HT-29 (cell line): Measurements from ENCODE around the gene UBXN2A. TPM values are rescaled to one million over a fixed set of nuclear protein-coding genes. Genes with fewer than 3 reads are reported as not detected.
"Not testable (repeated sequence)": the region's sequence is repeated elsewhere in the genome, so short reads cannot be mapped to it uniquely, and the experiment has no call there.

Experiments used
- DNase-seq: peaks from one replicate; pipeline ENCODE4 v3.0.0-alpha.2; 2015; ENCODE audit warnings: low spot score
- total RNA-seq: library from RNA; depleted of rRNA; stranded (reverse); fragments of >200 nt; shearing (Covaris generic); gene quantifications from 2 replicates; pipeline ENCODE4 v1.2.3, GENCODE V29; 2014

UBXN2A gene
- total RNA-seq, 1 experiment from 2014 or later: 2.8 TPM

DNA sequence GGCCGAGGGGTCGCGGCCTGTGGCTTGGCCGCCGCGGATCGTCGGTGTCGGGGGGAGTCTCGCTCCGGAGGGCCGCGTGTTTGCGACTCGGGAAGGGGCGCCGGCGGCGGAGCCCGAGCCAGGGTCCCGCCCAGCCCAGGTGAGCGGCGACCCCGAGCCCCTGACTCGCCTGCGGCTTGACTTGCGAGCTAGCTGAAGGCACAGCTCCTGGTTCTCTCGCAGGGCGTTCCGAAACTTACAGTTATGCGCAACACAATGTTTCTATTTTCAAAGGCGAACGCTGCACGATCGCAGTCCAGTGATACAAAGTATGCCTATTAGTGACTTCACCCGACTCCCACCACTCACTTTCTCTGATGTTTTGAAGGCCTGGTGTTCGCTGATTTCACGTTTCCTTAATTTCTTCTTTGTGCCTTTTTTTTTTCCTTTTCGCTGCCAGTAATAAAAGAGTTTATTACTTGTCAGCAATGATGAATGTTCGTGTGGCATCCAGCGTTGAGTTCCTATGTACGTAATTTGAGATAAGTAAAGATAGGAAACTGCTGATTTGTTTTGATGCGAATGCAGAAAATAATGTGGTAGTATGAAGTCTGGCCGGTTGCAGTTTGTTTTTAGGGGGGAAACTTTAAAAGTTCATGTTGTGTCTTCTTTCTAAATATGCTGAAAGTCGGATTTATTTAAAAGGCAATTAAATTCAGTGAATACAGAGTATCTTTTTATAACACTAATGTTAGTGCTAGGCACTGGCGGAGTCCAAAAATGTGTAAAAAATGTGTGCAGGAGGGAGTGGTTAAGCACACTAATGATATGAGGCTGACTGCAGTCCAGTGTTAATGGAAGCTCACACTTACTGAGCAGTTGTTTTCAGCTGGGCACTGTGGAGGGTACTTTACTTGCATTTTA lies 706 bp downstream of the UBXN2A start:
- DNase-seq: peak; percentile 56

DNA sequence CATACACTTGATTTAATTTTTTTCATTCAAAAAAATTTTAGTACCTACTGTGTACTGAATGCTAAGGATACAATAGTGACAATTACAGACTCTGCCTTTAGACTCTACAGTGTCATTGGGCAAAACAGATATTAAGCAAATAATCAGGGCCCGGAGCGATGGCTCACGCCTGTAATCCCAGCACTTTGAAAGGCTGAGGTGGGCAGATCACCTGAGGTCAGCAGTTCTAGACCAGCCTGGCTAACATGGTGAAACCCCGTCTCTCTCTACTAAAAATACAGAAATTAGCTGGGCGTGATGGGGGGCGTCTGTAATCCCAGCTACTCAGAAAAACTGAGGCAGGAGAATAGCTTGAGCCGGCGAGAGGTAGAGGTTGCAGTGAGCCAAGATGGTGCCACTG lies 1.4 kb downstream of the UBXN2A start:
- DNase-seq: no peak

DNA sequence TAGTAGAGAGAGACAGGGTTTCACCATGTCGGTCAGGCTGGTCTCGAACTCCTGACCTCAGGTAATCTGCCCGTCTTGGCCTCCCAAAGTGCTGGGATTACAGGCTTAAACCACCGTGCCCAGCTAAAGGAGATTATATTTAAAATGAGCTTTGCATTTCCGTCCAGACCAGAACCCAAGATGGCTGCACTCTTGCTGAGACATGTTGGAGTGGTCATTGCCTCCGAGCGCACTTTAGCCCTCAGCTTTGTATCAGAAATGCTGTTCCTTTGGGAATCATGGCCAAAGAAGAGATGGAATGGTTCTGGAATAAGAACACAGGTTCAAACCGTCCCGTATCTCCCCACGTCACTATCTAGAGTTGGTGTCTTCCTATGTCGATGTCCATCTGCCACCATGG lies 3.4 kb downstream of the UBXN2A start:
- no peak for DNase-seq

DNA sequence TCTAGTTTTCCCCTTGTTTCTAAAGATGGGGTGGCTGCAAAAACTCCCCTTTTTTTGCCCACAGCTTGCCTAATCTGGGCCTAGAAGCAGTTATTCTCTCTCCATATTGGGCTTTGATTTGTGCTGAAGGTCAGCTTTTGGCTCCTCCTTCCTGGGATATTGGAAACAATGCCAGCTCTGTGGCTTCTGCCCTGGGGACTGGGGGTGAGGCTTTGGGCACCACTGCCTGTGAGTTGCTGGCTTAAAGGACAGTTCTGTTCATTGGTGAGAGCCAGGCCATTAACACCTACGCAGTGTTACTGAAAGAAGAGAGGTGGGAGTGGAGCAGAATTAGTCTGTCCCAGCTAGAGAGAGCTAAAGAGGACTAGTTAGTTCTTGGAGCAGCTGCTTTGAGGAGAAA lies 4.3 kb downstream of the UBXN2A start:
- peak; percentile 23 for DNase-seq

DNA sequence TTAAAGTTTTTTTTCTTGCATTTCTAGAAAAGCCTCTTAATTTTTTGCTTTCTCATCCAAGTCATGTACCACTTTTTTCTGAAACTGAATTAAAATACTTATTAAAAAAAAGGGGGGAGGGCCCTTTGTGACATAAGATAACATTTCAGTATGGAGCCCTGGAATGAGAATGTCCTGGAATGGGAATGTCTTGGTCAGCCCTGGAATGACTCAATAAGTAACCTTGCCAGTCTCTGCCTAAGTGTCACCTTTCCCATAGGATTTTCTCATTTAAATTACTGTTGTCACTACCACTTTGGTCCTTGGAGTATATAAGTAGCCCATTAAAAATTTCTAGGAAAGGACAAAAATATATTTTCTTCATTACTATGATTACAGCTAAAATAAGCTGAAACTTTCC lies 4.7 kb downstream of the UBXN2A start:
- no peak for DNase-seq

DNA sequence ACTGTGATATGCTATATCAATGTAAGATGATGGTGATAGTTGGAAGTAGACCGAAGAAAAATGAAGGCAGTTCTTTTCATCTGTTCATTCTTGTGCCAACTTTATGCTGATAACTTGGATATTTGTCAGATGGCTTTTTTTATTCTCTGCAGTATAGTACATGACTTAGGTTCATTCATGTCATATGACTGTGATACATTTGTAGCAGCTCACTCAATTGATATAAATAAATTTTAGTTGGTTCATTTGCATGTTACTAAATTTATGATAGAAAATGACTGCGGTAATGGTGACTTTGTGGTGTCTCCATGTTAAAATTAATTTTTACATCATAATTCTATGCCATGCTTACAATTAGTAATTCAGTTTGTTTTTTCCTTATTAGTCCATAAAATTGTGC lies 7.1 kb downstream of the UBXN2A start:
- no peak for DNase-seq

DNA sequence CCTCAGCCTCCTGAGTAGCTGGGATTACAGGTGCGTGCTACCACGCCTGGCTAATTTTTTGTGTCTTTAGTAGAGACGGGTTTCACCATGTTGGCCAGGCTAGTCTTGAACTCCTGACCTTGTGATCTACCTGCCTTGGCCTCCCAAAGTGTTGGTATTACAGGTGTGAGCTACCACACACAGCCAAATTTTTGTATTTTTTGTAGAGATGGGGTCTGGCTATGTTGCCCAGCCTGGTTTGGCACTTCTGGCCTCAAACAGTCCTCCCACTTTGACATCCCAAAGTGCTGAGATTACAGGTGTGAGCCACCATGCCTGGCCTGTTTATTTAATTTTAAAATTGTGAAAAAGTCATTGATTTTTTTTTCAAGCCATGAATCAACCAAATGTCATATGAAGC lies 12.3 kb downstream of the UBXN2A start:
- not testable (repeated sequence) for DNase-seq

DNA sequence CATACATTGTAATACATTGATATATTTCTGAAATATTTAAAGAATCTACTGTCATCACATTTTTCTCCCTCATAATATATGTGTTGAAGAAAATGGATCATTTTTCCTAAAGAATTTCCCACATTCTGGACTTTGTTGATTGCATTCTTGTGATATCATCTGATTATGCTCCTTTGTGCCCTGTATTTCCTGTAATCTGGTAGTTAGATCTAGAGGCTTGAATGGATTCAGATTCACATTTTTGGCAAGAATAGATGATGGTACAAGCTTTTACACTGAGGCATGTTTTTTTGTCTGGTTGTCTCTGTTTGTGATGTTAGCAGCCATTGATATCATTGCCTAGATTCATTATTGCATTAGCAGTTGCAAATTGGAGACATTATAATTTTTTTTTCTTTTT lies 13.4 kb downstream of the UBXN2A start:
- DNase-seq: no peak

DNA sequence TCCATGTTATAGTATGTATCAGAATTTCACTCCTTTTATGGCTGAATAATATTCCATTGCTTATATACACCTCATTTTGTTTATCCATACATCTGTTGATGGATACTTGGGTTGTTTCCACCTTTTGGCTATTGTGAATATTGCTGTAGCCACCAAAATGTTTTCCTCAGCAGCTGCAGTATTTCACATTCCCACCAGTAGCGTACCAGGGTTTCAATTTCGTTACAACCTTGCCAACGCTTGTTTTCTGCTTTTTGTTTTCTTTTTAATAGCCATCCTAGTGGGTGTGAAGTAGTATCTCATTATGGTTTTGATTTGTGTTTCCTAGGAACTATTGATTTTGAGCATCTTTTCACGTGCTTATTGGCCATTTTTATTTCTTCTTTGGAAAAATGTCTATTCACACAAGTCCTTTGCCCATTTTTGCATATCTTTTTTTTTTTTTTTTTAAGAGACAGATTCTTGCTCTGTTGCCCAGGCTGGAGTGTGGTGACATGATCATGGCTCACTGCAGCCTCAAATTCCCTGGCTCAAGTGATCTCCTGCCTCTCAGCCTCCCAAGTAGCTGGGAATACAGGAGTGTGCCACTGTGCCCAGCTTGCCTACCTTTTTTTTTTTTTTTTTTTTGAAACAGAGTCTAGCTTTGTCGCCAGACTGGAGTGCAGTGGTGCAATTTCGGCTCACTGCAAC lies 14.2 kb downstream of the UBXN2A start:
- DNase-seq: no peak

DNA sequence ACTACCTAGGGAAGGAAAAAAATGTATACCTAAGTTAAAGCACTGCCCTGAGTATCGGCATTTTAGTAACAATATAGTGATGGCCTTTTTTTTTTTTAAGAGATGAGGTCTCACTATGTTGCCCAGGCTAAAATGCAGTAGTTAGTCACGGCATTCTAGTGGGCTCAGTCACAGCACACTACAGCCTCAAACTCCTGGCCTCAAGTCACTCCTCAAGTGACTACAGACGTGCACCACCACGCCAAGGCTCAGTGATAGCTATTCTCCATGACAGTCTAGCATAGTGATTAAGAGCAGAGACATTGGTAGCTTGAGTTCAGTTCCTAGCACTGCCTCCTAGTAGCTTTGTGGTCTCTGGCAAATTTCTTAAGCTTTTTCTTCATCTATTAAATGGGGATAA lies 27.6 kb downstream of the UBXN2A start:
- DNase-seq: no peak

DNA sequence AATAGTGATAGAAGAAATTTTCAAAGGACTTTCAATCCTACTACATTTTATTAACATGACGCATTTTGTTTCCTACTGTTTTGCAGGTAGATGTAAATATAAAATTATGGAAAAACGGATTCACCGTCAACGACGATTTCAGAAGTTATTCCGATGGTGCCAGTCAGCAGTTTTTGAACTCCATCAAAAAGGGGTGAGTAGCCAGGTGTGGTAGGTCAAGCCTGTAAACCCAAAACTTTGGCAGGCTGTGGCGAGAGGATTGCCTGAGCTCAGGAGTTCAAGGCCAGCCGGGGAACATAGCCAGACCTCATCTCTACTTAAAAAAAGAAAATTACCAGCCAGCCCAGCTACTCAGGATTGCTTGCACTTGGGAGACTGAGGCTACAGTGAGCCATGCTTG lies 36.6 kb downstream of the UBXN2A start:
- DNase-seq: no peak

DNA sequence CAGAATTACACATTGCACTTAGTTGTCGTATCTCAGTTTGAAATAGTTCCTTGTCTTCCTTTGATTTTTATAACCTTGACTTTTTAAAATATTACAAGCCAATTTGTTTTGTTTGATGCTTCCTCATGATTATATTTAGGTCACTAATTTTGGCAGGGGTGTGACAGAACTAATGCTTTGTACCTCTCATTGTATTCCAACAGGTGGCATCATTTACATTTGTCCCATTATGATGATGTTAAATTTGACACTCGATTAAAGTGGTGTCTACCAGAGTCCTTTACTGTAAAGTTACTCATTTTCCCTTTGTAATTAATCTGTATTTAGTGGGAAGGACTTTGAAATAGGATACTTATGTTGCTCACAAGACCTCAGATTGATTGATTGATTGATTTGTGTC lies 48.1 kb downstream of the UBXN2A start:
- peak; percentile 42 for DNase-seq

DNA sequence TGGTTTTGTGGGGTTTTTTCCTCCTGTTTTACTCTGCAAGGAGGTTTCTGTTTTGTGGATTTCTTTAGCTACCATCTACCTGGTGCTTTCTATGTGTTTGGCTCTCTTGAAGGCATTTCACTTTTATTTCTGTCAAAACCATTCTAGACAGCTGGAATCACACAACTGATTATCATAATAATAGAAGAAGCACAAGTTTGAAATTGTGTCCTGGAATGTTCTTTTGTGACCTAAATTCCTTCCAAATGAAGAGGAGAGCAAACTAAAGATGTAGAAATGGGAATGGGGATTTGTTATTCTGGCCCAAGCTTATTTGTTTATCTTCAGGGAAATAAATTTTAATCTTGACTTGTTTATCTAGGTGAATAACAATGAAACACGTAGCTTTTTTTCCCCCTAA lies 52.7 kb downstream of the UBXN2A start:
- DNase-seq: no peak

DNA sequence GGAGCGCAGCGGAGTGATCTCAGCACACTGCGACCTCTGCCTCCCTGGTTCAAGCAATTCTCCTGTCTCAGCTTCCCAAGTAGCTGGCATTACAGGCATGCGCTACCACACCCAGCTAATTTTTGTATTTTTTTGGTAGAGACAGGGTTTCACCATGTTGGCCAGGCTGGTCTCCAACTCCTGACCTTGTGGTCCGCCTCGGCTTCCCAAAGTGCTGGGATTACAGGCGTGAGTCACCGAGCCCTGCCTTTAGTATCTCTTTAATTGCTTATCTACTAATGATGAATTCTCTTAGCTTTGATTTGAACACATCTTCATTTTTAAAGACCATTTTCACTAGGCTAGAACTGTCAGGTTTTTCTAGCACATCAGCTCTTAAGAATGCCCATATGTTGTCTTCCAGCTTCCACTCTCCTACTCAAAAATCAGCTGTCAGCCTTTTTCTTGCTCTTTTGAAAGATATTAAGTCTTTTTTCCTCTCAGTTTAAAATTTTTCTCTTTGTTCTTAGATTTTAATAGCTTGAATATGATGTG lies 53.5 kb downstream of the UBXN2A start:
- no peak for DNase-seq

DNA sequence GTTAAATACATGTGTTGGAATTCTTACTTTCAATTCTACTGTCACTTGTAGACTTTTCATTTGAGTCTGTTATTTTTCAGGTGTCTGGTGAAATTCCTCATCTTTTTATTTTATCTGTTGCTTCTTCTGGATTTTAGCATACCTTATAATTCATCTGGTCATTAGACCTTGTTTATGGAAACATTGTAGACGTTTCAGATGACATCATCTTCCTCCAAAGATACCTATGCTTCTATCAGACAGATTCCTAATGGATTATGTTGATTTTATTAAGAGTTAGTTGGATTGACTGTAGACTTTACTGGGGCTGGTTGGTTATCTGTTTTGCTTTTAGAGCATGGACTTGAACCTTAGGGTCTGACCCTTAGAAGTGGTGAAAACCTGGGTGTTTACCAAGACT lies 54.3 kb downstream of the UBXN2A start:
- DNase-seq: no peak

DNA sequence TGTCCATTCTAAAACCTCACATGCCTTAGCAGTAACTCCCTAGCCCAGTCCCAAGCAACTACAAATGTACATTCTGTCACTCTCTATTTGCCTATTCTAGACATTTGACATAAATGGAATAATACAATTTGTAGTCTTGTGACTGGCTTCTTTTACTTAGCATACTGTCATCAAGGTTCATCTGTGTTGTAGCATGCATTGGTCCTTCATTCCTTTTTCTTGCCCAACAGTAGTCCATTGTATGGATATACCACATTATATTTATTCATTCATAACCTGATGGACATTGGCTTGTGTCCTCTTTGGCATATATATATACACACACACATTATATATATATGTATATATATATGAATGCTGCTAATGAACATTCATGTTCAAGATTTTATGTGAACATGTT lies 67.4 kb downstream of the UBXN2A start:
- no peak for DNase-seq

DNA sequence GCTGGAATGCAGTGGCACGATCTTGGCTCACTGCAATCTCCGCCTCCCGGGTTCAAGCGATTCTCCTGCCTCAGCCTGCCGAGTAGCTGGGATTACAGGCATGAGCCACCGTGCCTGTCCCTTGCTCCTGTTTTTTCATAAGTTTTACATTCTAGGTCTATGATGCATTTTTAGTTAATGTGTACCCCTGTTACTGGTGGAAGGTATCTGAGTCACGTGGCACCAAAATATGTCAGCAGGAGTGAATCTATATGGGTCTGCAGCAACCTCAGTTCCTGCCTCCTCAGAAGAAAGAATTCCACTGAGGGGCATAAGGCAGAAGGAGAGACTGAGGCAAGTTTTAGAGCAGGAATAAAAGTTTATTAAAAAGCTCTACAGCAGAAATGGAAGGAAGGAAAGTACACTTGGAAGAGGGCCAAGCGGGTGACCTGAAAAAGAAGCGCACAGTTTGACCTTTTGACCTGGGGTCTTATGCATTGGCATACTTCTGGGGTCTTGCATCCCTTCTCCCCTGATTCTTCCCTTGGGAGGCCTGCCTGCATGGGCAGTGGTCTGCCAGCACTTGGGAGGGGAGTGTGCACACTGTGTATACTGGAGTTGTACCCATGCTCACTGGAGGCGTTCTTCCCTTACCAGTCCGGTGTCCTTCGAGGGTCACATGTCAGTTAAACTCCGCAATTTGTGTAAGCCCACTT lies 68.6 kb downstream of the UBXN2A start:
- DNase-seq: no peak

DNA sequence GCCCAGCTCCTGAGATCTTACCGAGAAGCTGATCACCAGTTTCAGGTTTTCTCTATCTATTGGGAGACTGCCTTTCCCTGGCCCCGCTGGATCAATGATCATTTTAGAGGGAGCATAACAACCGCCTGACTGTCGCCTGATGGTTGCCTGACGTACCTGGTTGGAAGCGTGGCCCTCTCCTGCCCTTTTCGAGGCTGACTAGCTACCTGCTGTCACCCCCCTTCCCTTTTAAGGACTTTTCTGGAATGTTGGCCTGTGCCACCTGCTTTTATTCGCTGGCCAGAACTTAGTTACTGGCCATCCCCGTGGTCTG lies 69.1 kb downstream of the UBXN2A start:
- DNase-seq: no peak

DNA sequence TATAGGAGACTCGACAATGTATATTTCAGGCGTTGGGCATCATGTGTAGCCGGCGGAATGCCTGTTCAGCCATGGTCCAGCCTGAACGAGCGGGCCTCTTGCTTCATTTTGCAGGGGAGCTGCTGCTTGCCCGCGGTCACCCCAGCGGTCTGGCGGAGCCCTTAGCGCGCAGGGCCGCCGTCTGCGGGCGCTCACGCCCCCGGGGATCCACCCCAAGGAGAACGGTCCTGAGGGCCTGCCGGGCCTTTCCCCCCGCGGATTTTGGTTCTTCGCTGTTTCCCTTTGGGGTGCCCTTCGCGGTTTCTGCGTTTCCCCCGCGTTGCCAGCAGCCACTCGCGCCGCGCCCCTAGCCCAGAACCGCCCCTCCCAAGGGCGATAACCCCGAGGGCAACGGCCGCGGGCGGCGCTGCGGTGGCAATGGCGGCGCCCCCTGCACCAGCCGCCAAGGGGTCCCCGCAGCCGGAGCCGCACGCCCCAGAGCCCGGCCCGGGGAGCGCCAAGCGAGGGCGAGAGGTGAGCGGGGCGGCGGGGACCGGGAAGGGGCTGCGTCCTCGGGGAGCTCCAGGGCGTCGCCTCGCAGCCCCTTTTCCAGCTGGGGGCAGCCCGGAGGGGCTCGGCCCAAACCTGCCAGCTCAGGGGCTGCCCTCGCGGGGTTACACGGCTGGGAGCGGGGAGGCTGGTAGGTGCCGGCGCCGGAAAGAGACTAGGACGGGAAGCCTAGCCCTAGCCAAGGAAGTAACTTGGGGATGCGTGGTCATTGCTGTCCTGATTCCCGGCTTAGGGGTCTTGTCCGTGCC lies 69.6 kb downstream of the UBXN2A start, which contains the start of gene MFSD2B:
MFSD2B (plus strand) TSS at position 406 of the 797 bp plus-strand sequence; CDS start at position 418, 12 bp downstream.
- no peak for DNase-seq

DNA sequence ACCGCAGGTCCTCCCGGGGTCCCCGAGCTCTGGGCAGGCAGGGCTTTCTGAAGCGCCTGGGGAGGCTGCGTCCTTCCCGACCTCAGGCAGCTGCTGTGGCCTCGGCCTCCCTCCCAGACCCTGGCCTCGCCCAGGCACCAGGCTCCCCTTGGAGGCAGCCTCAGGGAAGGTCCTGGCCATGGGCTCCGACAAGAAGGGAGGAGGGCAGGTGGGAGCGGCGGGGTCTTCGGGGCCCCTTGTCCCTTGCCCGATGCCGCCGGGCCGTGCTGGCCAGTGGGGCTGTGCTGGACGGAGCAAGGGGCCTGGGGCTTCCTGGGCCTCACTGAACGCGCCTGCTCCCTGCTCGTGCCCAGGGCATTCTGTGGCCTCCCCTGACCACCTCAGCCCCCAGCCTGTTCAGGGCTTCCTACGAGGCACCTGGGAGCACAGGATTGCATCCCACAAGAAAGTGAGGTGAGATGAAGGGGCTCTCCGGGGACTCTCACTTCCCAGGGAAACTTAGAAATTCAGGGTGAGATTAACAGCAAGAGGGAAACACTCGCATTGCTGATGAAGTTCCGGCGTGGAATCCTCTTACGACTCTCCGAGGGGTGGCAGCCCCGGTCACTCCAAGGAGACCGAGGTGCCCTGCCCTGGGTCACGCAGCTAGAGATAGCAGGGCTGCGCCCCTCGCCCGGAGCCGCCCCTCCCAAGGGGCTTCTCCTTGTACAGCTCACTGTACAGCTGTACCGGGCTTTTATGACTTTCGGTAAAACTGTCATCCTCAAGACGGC lies 70.4 kb downstream of the UBXN2A start:
- DNase-seq: no peak
